ENCODE measurements around the gene FBXW7. TPM values are rescaled to one million over a fixed set of nuclear protein-coding genes. Genes with fewer than 3 reads are reported as not detected.

The FBXW7 gene
- total RNA-seq: 10 to 100 TPM; 29.3 to 29.5 TPM

GRCh38 chr4:152535903-152536544, at the start of gene FBXW7:
Gene FBXW7, minus strand, starts transcription at chr4:152536092. Its CDS starts 124,289 bp downstream, at chr4:152411803.
- intact Hi-C loops (cut with DNase I): no loop called here
- TF ChIP-seq CTCF (IDR thresholded peaks at IDR 0.05): no peak
- peaks cover 16% of the 10 kb centered on the region for H3K4me1 ChIP-seq
- peak within 1 kb of the TSS; percentile 99 for H3K4me3 ChIP-seq
- peak within 1 kb of the TSS; percentile 95 to 97 for H3K9ac ChIP-seq (ENCODE audit: low read depth in 2 of 2, low read length in 2 of 2)
- DNase-seq: peak; percentile 100
- no peaks in the 10 kb centered on the region for H3K9me3 ChIP-seq
- no peaks in the 10 kb centered on the region for H3K27me3 ChIP-seq
- peak within 1 kb of the TSS; percentile 98 for H3K27ac ChIP-seq
- no peaks in the 10 kb centered on the region for H3K36me3 ChIP-seq

GRCh38 chr4:152585023-152585441, 49.1 kb upstream of the FBXW7 start:
- Histone ChIP-seq H3K4me3 (no peak overlapping the region), H3K36me3 (no peaks in the 10 kb centered on the region), H3K4me1 (no peaks in the 10 kb centered on the region), H3K27me3 (no peaks in the 10 kb centered on the region), H3K9me3 (no peaks in the 10 kb centered on the region), H3K27ac (no peak overlapping the region), H3K9ac (ENCODE audit: low read depth in 2 of 2, low read length in 2 of 2) (no peak overlapping the region)
- TF ChIP-seq CTCF (IDR thresholded peaks at IDR 0.05): no peak
- intact Hi-C loops (cut with DNase I): no loop called here
- DNase-seq: no peak

- no peak overlapping the region for H3K4me3 ChIP-seq
- H3K9me3 ChIP-seq: no peaks in the 10 kb centered on the region
- intact Hi-C loops (cut with DNase I): no loop called here
- no peak for TF ChIP-seq CTCF (IDR thresholded peaks at IDR 0.05)
- H3K36me3 ChIP-seq: no peaks in the 10 kb centered on the region
- H3K27ac ChIP-seq: no peak overlapping the region
- DNase-seq: no peak
- no peaks in the 10 kb centered on the region for H3K4me1 ChIP-seq
- no peaks in the 10 kb centered on the region for H3K27me3 ChIP-seq
- H3K9ac ChIP-seq (ENCODE audit: low read depth in 2 of 2, low read length in 2 of 2): no peak overlapping the region
Observed at GRCh38 chr4:152581536-152582160, 45.8 kb upstream of the FBXW7 start.

- H3K4me1 ChIP-seq: no peaks in the 10 kb centered on the region
- no peaks in the 10 kb centered on the region for H3K27me3 ChIP-seq
- H3K4me3 ChIP-seq: no peak overlapping the region
- no peaks in the 10 kb centered on the region for H3K36me3 ChIP-seq
- TF ChIP-seq CTCF (IDR thresholded peaks at IDR 0.05): no peak
- no peak overlapping the region for H3K27ac ChIP-seq
- no peak for DNase-seq
- intact Hi-C loops (cut with DNase I): no loop called here
- H3K9ac ChIP-seq (ENCODE audit: low read depth in 2 of 2, low read length in 2 of 2): no peak overlapping the region
- no peaks in the 10 kb centered on the region for H3K9me3 ChIP-seq
Observed at GRCh38 chr4:152579916-152580315, 44.0 kb upstream of the FBXW7 start.

GRCh38 chr4:152579107-152579764, 43.3 kb upstream of the FBXW7 start:
- Histone ChIP-seq H3K27me3 (no peaks in the 10 kb centered on the region), H3K9me3 (no peaks in the 10 kb centered on the region), H3K9ac (ENCODE audit: low read depth in 2 of 2, low read length in 2 of 2) (no peak overlapping the region), H3K4me3 (no peak overlapping the region), H3K4me1 (no peaks in the 10 kb centered on the region), H3K27ac (no peak overlapping the region), H3K36me3 (no peaks in the 10 kb centered on the region)
- intact Hi-C loops (cut with DNase I): no loop called here
- TF ChIP-seq CTCF (IDR thresholded peaks at IDR 0.05): no peak
- no peak for DNase-seq

Measured in colonic mucosa (tissue), 4 donors.